Frontal cortex (tissue), 4 donors: ENCODE results near the gene TNNC1. TPM values are rescaled to one million over a fixed set of nuclear protein-coding genes. Genes with fewer than 3 reads are reported as not detected.
A peak's percentile ranks its signal among the peaks of the same experiment; 100 is the strongest.

ENCODE experiments used
- DNase-seq, 2 donors: peaks; one replicate each; pipeline ENCODE4 v3.0.0; 2012; ENCODE audit warnings: low spot score in 2 of 2
- FAIRE-seq: peaks from 2 replicates; lab custom pipeline; 2012; peaks lifted over from hg19 to GRCh38; lab: Jason Lieb, UNC
- total RNA-seq: library from RNA; depleted of rRNA; stranded (reverse); fragments of >200 nt; gene quantifications from one replicate; pipeline ENCODE4 v1.2.3, GENCODE V29; 2014
- donor health status: control.
- donor health status: control.
- donor health status: control.

The TNNC1 gene
- total RNA-seq, 1 donor from 2014 or later = 0.41 TPM

GRCh38 chr3:52468336-52468735 lies 14.5 kb upstream of the TNNC1 start:
- no peak for FAIRE-seq
- DNase-seq = no peak

DNA sequence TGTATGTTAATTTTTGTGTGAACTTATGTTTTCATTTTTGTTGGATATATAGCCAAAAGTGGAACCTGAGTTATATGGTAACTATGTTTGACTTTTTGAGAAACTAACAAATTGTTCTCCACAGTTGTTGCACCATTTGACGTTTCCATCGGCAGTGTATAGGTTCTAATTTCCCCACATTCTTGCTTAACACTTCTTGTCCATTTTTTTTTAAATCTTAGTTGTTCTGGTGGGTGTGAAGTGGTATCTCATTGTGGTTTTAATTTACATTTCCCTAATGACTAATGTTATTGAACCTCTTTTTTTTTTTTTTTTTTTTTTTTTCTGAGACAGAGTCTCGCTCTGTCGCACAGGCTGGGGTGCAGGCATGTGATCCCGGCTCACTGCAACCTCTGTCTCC lies 9.6 kb upstream of the TNNC1 start:
- FAIRE-seq = no peak
- DNase-seq = no peak

- FAIRE-seq = no peak
- no peak for DNase-seq
Measured at GRCh38 chr3:52461874-52462273, 8.0 kb upstream of the TNNC1 start.

DNA sequence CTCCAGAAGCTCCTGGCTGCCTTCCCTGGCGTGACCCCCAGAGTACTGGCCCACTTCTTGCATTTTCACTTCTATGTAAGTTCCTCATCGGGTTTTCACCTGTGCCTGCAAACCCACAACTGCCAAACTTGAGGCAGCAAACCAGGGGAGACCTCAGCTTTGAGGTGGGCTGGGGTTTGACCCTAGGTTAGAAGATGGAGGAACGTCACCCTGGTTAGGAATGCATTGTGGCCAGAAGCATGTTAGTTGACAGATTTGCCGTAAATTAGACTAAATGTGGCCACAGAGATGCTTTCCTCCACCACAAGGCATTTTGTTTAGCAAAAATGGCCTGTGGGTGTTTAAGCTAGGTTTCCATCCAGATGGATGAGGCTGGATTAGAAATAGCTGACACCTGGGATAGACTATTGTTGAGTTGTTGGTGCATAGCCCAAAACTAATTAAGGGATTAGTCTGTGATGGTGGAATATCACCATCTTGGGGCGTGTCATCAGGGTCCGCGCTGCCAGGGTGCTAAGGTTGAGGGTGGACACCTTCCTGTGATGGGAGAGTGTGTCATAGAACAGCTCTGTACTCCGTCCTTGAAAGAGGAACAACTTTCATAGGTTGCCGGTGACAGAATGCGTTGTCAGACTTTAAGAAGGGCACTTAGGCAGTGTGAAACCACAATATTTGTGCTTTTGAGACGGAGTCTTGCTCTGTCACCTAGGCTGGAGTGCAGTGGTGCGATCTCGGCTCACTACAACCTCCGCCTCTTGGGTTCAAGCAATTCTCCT lies 5.1 kb upstream of the TNNC1 start:
- no peak for DNase-seq
- no peak for FAIRE-seq

GRCh38 chr3:52458031-52458760 lies 4.4 kb upstream of the TNNC1 start:
- FAIRE-seq (no peak), DNase-seq (no peak)

- DNase-seq (no peak), FAIRE-seq (no peak)
Measured at GRCh38 chr3:52456800-52457183, 3.0 kb upstream of the TNNC1 start.

DNA sequence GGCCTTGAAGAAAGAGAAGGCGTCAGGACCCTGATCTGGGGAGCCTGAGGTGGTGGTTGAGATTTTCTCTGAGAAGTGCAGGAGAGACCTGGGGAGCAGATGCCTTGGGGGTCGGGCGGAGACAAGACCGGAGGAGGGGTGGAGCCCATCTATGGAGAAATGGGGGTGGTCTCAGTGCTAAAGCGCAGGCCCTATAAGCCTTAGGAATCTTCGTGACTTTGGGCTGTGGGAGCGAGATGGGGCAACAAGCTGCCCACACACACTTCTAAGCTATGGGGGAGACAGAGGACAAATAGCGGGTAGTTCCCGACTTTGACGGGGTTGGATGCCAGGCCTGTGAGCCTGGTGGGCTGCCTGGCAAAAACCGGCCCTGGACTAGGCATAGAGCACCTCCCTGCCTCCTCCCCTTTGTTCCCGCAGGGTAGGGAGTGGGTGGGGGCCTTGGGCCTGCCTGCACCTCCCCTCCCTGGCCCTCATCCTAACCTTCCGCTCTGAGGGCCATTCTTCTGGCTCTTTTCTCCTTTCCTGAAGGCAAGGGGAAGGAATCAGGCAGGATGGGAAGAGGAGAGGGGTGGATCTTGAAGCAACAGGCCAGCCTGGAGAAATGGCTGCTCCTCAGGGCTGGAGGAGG lies 2.4 kb upstream of the TNNC1 start:
- DNase-seq = peak; percentile 44 to 45
- FAIRE-seq = no peak

GRCh38 chr3:52455283-52456168 lies 1.7 kb upstream of the TNNC1 start, which contains the start of gene NISCH:
Gene NISCH (plus strand): TSS chr3:52455604. CDS start chr3:52455642, 38 bp downstream.
- DNase-seq = peak; percentile 93 to 95
- no peak for FAIRE-seq

DNA sequence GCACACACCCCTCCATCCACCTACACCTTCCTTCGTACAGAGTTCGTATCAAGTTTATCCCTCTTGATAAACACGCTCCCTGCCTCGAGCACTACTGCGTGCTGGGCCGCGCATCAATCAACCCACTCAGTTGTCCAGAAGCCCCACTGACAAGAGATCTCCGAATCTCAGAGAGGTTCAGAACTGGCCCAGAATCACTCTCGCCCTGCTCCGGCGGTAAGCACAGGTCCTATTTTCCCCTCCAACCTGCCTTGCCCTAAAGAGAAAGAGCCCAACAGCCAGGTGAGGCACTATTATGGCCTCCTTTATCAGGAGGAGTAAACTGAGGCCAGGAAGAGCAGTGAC lies 1.1 kb upstream of the TNNC1 start:
- FAIRE-seq = no peak
- peak in 1 of 2 donors; percentile 42 for DNase-seq

GRCh38 chr3:52454250-52454937 lies 553 bp upstream of the TNNC1 start:
- peak in 1 of 2 donors; percentile 41 for DNase-seq

GRCh38 chr3:52452570-52453221 lies 1.1 kb downstream of the TNNC1 start:
- no peak for FAIRE-seq
- DNase-seq = no peak

More at GRCh38 chr3:52454250-52454937, 553 bp upstream of the TNNC1 start:
- FAIRE-seq = no peak

DNA sequence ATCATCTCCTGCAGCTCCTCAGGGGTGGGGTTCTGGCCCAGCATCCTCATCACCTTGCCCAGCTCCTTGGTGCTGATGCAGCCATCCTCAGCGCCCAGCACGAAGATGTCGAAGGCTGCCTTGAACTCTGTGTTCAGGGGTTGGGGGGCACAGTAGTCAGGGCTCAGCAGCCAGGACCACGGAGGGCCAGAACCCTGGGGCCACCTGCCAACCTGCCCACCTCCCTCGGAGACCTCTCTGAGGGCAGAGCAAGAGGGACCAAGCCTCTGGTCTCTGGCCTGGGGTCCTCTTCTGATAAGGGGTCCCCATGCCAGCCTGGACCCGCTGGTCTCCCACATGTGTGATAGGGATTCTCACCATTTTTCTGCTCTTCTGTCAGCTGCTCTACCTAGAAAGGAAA lies 1.7 kb downstream of the TNNC1 start:
- FAIRE-seq = no peak
- no peak for DNase-seq

DNA sequence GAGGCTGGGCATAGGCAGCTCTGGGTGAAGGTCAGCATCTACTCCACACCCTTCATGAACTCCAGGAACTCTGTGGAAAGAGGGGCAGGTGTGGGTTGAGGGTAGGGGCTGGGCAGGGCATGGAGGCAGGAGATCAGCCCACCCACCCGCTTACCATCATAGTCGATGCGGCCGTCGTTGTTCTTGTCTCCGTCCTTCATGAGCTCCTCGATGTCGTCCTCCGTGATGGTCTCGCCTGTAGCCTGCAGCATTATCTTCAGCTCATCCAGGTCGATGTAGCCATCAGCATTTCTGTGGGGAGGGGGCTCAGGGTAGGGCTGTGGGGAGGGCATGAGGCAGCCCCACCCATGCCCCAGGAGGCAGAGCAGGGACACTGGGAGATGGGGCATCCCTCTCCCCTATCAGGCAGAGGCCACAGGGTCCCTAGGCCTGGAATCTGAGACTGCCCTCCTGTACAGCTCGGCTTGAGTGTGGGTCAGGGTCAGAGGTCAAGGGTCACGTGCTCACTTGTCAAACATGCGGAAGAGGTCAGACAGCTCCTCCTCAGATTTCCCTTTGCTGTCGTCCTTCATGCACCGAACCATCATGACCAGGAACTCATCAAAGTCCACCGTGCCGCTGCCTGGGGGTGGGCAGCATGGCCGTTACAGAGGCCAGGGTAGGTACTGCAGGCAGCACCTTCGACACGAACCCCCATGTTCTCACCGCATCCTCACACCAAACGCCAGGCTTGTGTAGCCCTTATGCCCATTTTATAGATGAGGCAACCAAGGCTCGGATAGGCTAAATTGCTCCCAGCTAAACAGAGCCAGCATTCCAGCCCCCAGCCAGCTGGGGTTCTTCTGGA lies 2.4 kb downstream of the TNNC1 start:
- no peak for FAIRE-seq
- no peak for DNase-seq

GRCh38 chr3:52450489-52451236 lies 3.2 kb downstream of the TNNC1 start:
- DNase-seq = no peak
- FAIRE-seq = no peak

DNA sequence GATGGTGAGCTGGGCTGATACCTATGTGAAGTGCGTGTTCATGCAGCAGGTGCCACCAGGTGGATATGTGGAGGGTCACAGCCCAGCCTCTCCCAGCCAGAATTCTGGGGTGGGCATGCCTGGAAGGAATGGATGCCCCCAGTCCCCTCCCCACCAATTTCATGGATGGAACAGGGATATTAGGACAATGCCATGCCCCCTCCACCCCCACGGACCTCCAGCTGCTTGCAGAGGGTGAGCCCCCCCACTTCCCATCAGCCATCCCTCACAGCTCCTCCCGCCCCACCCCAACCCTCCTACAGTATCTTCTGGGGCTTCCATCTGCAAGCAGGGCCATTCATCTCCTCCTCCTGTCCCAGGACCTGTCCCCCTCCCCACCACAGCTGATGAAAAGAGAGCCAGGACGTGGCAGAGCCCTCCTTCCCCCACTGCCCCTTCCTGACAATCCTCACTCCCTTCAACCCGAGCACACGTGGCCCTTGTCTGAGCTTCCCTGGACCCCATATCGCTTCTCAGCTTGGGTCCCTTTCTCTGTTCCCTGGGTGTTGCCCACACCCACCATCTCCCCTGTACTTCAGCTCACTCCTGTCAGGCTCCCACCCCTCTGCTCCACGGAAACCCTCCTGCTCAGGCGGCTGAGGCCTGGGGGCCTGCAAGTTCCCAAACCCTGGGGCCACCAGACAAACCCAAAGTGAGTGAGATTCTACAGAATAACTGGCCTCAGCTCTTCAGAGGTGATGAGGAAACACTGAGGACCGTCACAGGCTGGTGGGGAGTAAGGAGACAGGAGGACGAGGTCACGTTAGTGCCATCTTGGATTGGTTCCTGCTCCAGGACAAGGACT lies 6.1 kb downstream of the TNNC1 start:
- FAIRE-seq (no peak), DNase-seq (no peak)
